ENCODE data around the gene CTLA4.

The CTLA4 gene

DNA sequence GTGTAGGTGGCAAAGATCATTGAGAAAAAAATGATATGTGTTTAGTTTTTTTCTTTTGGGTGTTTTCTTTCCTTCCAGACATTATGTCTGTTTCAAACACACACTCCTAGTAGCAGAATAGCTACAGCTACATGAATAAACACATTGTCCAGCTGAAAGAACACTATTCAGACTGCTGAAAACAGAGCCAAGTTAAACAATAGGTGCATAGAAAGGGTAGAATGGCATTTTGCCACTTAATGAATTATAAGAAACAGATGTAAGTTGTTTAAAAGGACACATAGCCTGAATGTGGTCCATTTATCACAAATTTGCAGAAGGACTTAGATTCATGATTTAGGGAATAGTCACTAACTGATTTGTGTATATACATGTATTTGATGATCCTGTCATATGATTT is 20.1 kb downstream of the CTLA4 start:
- TF ChIP-seq, protein P1, sequence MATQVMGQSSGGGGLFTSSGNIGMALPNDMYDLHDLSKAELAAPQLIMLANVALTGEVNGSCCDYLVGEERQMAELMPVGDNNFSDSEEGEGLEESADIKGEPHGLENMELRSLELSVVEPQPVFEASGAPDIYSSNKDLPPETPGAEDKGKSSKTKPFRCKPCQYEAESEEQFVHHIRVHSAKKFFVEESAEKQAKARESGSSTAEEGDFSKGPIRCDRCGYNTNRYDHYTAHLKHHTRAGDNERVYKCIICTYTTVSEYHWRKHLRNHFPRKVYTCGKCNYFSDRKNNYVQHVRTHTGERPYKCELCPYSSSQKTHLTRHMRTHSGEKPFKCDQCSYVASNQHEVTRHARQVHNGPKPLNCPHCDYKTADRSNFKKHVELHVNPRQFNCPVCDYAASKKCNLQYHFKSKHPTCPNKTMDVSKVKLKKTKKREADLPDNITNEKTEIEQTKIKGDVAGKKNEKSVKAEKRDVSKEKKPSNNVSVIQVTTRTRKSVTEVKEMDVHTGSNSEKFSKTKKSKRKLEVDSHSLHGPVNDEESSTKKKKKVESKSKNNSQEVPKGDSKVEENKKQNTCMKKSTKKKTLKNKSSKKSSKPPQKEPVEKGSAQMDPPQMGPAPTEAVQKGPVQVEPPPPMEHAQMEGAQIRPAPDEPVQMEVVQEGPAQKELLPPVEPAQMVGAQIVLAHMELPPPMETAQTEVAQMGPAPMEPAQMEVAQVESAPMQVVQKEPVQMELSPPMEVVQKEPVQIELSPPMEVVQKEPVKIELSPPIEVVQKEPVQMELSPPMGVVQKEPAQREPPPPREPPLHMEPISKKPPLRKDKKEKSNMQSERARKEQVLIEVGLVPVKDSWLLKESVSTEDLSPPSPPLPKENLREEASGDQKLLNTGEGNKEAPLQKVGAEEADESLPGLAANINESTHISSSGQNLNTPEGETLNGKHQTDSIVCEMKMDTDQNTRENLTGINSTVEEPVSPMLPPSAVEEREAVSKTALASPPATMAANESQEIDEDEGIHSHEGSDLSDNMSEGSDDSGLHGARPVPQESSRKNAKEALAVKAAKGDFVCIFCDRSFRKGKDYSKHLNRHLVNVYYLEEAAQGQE (IDR thresholded peaks at IDR 0.05; ENCODE audit: insufficient replicate concordance, low read depth) = no peak
- TF ChIP-seq GABPA (IDR thresholded peaks at IDR 0.05; ENCODE audit: low read depth) (no peak), SPI1 (IDR thresholded peaks at IDR 0.05; ENCODE audit: borderline replicate concordance, low read depth) (no peak), POLR2AphosphoS5 (IDR thresholded peaks at IDR 0.05; ENCODE audit: low read depth) (no peak)
- TF ChIP-seq, protein P2, sequence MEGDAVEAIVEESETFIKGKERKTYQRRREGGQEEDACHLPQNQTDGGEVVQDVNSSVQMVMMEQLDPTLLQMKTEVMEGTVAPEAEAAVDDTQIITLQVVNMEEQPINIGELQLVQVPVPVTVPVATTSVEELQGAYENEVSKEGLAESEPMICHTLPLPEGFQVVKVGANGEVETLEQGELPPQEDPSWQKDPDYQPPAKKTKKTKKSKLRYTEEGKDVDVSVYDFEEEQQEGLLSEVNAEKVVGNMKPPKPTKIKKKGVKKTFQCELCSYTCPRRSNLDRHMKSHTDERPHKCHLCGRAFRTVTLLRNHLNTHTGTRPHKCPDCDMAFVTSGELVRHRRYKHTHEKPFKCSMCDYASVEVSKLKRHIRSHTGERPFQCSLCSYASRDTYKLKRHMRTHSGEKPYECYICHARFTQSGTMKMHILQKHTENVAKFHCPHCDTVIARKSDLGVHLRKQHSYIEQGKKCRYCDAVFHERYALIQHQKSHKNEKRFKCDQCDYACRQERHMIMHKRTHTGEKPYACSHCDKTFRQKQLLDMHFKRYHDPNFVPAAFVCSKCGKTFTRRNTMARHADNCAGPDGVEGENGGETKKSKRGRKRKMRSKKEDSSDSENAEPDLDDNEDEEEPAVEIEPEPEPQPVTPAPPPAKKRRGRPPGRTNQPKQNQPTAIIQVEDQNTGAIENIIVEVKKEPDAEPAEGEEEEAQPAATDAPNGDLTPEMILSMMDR (IDR thresholded peaks at IDR 0.05; ENCODE audit: insufficient read depth, low read length) = no peak
- DNase-seq (ENCODE audit: low read depth in 1 of 2, low spot score in 1 of 2) = no peak
- no peak overlapping the region for H3K4me3 ChIP-seq (replicated peaks; ENCODE audit: insufficient read depth, low read length)
- H3K27ac ChIP-seq (replicated peaks) = no peak overlapping the region
- no peaks in the 10 kb centered on the region for H3K27me3 ChIP-seq (ENCODE audit: insufficient read depth, poor library complexity, severe bottlenecking)

DNA sequence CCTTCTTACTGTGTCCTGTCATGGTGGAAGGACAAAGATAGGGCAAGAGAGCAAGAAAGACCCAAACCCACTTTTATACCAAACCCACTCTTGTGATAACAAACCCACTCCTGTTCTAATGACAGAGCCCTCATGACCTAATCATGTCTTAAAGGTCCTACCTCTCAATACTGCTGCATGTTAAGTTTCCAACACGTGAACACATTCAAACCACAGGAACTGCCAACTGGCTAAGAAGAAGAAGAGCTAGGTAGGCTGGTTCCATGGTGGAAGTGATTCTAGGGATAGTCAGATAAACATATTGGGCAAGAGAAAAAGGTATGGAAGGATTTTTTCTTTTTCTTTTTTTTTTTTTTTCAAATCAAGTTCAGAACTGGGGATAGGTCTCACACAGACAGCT is 22.0 kb downstream of the CTLA4 start:
- TF ChIP-seq, protein P2 (IDR thresholded peaks at IDR 0.05; ENCODE audit: insufficient read depth, low read length) = no peak
- TF ChIP-seq, protein P1 (IDR thresholded peaks at IDR 0.05; ENCODE audit: insufficient replicate concordance, low read depth) = no peak
- TF ChIP-seq SPI1 (IDR thresholded peaks at IDR 0.05; ENCODE audit: borderline replicate concordance, low read depth) = no peak
- no peak for TF ChIP-seq GABPA (IDR thresholded peaks at IDR 0.05; ENCODE audit: low read depth)
- no peak for TF ChIP-seq POLR2AphosphoS5 (IDR thresholded peaks at IDR 0.05; ENCODE audit: low read depth)
- Histone ChIP-seq H3K27me3 (ENCODE audit: insufficient read depth, poor library complexity, severe bottlenecking) (no peaks in the 10 kb centered on the region), H3K4me3 (replicated peaks; ENCODE audit: insufficient read depth, low read length) (no peak overlapping the region), H3K27ac (replicated peaks) (no peak overlapping the region)
- DNase-seq (ENCODE audit: low read depth in 1 of 2, low spot score in 1 of 2) = no peak

DNA sequence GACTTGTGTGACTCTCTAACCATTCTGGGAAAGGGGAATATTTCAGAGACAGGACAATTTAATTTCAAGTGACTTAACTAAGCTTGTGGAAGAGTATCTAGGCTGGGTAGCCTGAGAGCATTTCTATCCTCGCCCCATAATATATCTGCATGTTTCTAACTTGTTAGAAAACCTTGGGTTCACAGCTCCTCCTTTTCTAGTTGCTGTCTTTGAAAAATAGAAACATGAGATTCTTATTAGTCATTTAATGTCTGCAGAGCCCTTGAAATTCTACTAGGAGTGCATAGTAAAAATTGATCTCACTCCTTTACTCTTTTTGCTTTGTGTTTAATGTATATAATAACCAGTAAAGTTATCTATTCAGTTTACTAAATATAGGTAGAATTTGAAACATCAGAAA is 22.4 kb downstream of the CTLA4 start:
- Histone ChIP-seq H3K27me3 (ENCODE audit: insufficient read depth, poor library complexity, severe bottlenecking) (no peaks in the 10 kb centered on the region), H3K4me3 (replicated peaks; ENCODE audit: insufficient read depth, low read length) (no peak overlapping the region), H3K27ac (replicated peaks) (no peak overlapping the region)
- no peak for DNase-seq (ENCODE audit: low read depth in 1 of 2, low spot score in 1 of 2)
- no peak for TF ChIP-seq SPI1 (IDR thresholded peaks at IDR 0.05; ENCODE audit: borderline replicate concordance, low read depth)
- no peak for TF ChIP-seq GABPA (IDR thresholded peaks at IDR 0.05; ENCODE audit: low read depth)
- TF ChIP-seq, protein P2 (IDR thresholded peaks at IDR 0.05; ENCODE audit: insufficient read depth, low read length) = no peak
- no peak for TF ChIP-seq POLR2AphosphoS5 (IDR thresholded peaks at IDR 0.05; ENCODE audit: low read depth)
- TF ChIP-seq, protein P1 (IDR thresholded peaks at IDR 0.05; ENCODE audit: insufficient replicate concordance, low read depth) = no peak
